Hypothalamus (tissue), 51 donors: ENCODE results near the gene CACNG8.

ENCODE experiments used
- DNase-seq, 51 donors: peaks; one replicate each; lab custom pipeline; 2025; lab: John Stamatoyannopoulos, UW

Gene CACNG8

DNA sequence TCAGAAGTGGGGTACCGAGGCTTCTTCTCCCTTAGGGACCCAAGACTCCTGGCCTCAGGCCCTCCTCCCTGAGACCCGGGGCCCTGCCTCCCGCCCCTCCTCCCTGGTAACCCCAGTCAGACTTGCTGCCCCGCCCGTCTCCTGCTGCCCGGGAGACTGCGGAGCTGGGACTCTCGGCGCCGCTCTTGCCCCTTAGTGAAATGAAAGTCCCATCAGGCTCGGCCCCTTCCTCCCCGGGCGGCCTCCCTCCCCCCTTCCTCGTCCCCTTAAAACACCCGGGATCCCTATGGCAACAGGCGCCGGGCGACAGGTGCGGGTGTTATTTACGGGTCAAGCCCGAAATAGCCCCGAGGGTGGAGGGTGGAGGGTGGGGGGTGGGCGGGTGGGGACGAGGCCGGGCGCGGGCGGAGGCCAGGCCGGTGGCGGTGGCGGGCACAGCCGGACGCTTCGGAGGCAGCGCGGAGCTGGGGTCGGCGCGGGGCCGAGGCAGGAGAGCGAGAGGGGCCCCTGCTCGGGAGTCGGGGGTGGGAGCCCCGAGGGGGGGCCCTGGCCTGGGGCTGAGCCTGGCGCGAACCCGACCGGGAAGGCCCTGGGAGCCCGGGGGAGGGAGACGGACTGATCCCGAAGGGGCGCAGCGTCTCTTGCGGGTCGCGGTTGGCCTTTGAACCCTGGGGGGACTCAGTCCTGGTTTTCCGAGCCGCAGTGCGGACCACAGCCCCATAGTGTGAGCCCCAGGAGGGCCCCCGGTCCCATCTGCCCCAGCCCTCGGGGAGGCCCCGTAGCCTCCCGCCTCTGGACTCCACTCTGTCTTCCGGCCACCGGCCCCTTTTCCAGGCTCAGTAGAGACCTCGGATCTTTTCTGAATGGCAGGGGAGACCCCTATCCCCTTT is 28.7 kb downstream of the CACNG8 start, which contains the start of gene CACNG6:
Gene CACNG6, plus strand, starts transcription at position 414 of the 890 bp plus-strand sequence. CDS start 1,241 bp downstream, outside the sequence.
- peak in 4 of 51 donors; percentile 3 to 17 (median 8) for DNase-seq

- DNase-seq: no peak
Measured at GRCh38 chr19:53992211-53992610, 29.5 kb downstream of the CACNG8 start.

DNA sequence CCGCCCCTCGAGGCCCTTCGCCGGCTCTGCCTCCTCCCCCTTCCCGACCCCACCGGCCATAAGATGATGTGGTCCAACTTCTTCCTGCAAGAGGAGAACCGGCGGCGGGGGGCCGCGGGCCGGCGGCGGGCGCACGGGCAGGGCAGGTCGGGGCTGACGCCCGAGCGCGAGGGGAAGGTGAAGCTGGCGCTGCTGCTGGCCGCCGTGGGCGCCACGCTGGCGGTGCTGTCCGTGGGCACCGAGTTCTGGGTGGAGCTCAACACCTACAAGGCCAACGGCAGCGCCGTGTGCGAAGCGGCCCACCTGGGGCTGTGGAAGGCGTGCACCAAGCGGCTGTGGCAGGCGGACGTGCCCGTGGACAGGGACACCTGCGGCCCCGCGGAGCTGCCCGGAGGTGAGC is 30.1 kb downstream of the CACNG8 start:
- no peak for DNase-seq

DNA sequence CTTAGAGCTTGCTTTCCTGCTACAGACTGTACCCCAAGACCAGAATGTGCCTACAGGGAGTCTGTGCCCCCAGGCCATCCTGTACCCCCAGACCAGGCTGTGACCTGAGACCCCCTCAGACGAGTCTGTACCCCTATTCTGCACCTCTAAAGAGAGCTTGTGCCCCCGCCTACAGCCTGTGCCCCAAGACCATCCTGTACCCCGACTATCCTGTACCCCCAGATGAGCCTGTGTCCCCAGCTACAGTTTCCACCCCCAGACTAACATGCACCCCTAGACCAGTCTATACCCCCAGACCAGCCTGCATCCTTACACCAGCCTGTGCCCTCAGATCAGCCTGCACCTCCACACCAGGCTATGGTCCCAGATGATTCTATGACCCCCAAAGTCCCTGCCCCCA is 30.7 kb downstream of the CACNG8 start:
- no peak for DNase-seq

DNA sequence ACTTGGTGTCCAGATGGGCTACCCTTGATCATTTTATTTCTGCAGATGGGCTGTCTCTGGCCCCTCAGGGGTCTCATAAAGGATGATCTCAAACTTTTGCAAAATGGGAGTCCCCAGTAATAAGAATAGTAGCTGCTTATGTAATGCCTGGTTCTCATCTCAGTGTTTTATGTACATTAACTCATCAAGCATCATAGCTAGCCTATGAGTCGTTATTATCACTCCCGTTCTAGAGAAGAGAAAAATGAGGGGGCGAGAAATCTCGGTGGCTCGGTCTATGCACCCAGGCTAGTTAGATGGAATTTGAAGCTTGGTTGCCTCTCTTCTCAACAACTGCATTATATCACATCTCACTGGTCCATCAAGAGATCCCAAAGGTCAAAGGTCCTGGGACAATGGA is 32.1 kb downstream of the CACNG8 start:
- DNase-seq: no peak

DNA sequence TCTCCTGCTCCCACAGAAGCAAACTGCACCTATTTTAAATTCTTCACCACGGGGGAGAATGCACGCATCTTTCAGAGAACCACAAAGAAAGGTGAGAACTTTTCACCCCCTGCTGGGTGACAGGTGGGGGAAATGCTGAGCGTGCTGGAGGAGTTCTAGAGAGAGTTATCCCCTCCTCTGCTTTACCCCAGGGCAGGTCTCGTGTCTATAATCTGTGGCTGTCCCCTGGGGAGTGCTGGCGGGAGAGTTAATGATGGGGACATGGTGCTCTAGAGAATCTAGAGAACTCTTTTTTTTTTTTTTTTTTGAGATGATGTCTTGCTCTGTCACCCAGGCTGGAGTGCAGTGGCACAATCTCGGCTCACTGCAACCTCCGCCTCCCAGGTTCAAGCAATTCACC is 35.5 kb downstream of the CACNG8 start:
- DNase-seq: no peak

- no peak for DNase-seq
Measured at GRCh38 chr19:53999694-54000093, 37.0 kb downstream of the CACNG8 start.

DNA sequence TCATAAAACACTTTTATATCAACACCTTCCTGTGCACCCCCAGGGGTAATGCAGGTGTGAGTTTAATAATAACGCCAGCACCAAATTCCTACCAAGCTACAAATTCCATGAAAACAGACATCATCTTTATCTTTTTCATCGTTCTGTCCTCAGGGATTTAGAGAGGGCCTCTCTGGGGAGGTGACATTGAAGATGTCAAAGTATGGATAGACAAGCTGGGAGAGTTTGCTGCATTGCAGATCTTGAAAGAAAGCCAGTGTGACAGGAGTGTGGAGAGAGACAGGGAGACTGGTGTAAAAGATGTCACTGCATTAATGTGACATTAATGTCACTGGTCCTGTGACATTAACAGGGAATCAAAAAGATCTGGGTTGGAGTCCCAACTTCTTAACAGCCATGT is 38.8 kb downstream of the CACNG8 start:
- DNase-seq: no peak

DNA sequence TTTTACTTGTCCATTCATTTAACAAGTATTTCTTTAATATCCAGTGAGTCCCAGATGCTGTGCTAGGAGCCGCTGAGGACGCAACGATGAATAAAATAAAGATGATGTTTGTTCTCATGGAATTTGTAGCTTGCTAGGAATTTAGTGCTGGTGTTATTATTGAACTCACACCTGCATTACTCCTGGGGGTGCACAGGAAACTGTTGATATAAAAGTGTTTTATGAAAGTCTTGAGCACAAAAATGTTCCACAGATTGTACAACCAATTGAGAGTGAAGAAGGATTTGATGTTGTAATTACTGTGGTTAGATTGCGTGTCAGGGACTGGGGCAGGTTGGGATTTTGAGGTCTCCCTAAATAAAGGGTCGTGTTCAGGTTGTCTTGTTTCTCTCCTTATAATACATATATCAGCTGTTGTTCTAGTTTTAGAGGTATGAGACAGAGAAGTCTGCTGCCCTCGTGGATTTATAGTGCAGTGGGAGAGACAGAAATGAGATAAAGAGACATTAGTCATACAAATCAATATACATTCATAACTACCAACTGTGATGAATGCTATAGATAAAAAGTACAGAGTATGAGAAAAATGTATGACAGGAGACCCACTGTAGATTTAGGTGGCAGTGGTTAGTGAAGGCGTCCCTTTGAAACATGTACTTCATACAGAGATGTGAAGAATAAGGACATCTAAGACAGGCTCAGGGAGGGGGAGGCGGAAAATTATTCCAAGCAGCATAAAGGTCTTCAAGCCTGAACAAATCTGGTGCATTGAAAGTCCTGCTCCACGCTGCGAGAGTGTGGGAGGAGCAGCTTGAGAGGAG is 40.0 kb downstream of the CACNG8 start:
- DNase-seq: no peak

DNA sequence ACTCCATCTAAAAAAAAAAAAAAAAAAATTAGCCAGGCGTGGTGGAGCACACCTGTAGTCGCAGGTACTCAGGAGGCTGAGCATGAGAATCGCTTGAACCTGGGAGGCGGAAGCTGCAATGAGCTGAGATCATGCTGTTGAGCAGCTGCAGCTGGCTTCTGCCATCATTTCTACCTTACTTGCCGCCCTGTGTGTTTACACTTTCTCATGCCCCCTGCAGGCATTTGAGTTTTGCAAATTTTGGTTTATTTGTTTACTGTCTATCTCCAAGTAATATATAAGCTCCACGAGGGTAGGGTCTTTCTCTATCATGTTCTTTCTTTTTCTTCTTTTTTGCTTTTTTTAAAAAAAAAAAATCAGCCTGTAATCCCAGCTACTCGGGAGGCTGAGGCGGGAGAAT is 46.7 kb downstream of the CACNG8 start:
- no peak for DNase-seq

DNA sequence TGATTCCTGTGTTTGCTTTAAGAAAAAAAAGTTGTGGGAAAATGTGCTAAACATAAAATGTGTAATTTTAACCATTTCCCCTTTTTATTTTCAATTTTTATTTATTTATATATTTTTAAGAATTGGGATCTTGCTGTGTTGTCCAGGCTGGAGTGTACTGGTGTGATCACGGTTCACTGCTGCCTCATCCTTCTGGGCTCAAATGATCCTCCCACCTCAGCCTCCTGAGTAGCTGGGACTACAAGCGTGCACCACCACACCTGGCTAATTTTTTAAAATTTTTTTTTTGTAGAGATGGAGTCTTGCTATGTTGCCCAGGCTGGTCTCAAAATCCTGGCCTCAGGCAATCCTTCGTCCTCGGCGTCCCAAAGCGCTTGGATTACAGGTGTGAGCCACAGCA is 47.7 kb downstream of the CACNG8 start:
- DNase-seq: no peak

DNA sequence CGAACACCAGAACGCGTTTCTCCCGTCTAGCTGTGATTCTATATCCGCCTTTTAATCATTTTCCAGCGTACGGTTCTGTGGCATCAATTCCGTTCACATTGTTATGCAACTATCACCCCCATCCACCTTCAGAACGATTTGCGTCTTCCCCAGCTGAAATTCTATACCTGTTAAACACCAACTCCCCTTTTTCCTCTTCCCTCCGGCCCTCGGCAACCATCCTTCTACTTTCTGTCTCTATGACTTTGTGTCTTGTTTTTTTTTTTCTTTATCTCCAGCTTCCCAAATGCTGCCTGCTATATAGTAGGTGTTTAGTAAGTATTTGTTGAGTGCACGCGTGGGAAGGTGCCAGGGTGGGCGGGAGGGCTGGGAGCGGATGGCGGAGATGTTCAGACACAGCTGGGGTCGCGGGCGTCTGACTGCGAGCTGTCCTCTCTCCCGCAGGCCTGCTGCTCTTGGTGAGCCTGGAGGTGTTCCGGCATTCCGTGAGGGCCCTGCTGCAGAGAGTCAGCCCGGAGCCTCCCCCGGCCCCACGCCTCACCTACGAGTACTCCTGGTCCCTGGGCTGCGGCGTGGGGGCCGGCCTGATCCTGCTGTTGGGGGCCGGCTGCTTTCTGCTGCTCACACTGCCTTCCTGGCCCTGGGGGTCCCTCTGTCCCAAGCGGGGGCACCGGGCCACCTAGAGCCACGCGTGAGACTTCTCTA is 48.9 kb downstream of the CACNG8 start:
- DNase-seq: peak in 1 of 51 donors; percentile 21

- DNase-seq: no peak
Measured at GRCh38 chr19:54013866-54014265, 51.1 kb downstream of the CACNG8 start.

DNA sequence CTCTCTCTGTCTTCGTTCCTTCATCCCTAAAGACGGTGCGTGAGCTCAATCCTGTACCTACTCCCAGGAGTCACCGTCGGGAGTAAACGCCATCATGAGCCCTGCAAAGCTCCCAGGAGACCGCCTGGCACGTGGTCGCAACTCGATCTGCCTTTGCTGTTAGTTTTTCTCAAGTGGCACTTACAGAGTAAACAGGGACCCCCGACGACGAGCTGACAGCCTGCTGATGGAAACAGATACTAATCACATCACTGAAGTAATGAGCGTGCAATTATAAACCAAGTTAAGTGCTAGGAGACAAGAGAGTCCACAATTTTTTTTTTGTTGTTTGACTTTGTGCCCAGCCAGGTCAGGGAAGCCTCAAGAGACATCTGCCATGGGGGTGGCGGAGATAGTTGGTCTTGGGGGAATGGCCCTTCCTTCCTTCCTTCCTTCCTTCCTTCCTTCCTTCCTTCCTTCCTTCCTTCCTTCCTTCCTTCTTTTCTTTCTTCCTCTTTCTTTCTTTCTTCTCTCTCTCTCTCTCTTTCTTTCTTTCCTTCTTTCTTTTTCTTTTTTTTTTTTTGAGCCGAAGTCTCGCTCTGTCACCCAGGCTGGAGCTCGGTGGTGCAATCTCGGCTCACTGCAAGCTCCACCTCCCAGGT is 52.3 kb downstream of the CACNG8 start:
- no peak for DNase-seq

- peak in 1 of 51 donors; percentile 4 for DNase-seq
Measured at GRCh38 chr19:54017261-54017660, 54.5 kb downstream of the CACNG8 start.

GRCh38 chr19:54021363-54021762 is 58.6 kb downstream of the CACNG8 start:
- DNase-seq: no peak

GRCh38 chr19:54021932-54022331 is 59.2 kb downstream of the CACNG8 start:
- no peak for DNase-seq

DNA sequence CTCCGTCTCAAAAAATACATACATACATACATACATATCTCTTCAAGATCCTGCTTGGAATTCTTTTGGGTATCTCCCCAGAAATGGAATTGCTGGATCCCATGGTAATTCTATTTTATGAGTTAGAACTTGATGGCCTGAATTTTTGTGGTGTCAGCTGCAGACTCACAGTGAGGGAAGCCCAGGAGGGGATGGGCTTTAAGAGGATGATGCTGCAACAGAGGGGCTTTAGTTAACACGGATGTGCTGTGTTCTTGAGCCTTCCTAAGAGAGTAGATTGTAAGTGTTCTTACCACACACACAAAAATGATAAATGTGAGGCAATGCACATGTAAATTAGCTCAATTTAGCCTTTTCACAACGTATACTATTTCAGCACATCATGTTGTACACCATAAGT is 60.5 kb downstream of the CACNG8 start:
- DNase-seq: no peak

DNA sequence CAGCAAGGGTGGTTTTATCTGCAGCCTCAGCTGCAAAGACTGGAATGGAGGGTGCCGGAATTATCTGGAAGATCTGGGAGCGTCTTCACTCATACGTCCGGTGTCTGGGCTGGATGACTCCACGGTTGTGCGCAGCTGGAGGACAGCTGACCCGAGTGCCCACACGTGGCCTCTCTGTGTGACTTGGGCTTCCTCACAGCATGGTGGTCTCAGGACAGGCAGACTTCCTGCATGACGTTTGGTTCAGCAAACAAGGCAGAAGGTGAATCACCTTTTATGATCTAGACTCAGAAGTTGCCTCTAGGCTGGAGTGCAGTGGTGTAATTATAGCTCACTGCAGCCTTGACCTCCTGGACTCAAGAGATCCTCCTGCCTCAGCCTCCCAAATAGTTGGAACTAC is 61.9 kb downstream of the CACNG8 start:
- no peak for DNase-seq

DNA sequence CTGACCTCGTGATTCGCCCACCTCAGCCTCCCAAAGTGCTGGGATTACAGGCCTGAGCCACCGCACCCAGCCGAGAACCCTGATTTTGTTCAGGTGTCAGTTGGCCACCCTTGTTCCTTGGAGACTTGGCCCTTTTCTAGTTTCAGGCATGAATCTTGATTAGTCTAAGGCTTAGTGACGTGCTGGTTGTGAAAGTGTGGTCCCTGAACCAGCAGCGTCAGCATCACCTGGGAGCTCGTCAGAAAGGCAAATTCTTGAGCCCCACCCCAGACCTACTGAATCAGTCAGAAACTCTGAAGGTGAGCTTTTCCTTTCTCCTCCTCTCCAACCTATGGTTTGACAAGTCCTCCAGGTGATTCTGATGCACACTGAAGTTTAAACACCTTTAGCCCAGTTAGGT is 63.9 kb downstream of the CACNG8 start:
- no peak for DNase-seq

DNA sequence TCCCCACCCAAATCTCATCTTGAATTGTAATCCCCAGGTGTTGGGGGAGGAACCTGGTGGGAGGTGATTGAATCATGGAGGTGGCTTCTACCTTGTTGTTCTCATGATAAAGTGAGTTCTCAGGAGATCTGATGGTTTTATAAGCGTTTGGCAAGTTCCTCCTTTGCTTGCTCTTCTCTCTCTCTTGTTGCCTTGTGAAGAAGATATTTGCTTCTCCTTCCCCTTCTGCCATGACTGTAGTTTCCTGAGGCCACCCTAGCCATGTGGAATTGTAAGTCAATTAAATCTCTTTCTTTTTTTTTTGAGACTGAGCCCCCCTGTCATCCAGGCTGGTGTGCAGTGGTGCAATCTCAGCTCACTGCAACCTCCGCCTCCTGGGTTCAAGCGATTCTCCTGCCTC is 66.6 kb downstream of the CACNG8 start:
- DNase-seq: no peak
